ENCODE measurements around the gene LRFN2. TPM values are rescaled to one million over a fixed set of nuclear protein-coding genes. Genes with fewer than 3 reads are reported as not detected.

The LRFN2 gene
- total RNA-seq, 1 experiment from 2014 or later = 26.6 TPM

DNA sequence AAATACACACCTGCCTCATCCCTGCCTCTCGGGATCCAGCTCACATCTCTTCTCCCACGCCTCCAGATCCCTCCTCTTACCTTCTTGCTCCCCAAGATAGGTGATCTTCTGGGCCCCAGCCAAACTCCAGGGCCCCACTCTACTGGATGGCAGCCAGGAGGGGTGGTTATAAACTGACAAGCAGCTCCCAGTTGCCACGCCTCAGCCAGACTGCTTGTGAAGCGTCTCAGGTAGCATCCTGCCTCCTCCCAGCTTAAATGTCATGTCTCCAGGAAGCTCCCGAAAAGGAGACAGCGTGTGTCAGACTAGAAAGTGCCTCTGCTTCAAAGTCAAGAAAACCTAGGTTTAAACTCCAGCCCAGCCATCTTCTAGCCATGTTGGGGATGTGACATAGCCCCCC, 114.1 kb downstream of the LRFN2 start:
- DNase-seq (ENCODE audit: low spot score) = no peak

DNA sequence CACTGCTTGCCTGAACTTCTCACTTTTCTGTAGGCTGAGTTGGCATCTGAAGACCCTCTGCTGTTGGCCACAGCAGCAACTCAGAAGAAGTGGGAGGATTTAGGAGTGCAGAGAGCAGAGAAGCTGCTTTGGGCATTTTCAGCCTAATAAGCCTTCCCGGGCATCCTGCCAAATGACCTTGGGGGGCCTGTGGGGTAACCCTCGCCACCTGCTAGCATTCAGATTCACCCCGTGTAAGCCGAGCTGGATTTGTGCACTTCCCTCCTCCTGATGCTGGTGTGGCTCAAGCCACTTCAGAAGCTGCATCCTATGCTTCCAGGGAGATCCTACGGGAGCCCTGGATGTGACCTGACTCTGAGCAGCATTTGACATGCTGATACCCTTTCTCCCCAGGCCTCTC, 114.8 kb downstream of the LRFN2 start:
- no TSS peak for BruUV-seq (replicated peaks)
- peak; percentile 69 for DNase-seq (ENCODE audit: low spot score)
- peaks cover 23% of the 10 kb centered on the region for H3K4me1 ChIP-seq (ENCODE audit: insufficient read depth, low read length, poor library complexity, severe bottlenecking)
- no peak for TF ChIP-seq EZH2 (IDR thresholded peaks at IDR 0.05; ENCODE audit: borderline replicate concordance, low read depth, low read length, poor library complexity, severe bottlenecking)
- TF ChIP-seq, protein P1, sequence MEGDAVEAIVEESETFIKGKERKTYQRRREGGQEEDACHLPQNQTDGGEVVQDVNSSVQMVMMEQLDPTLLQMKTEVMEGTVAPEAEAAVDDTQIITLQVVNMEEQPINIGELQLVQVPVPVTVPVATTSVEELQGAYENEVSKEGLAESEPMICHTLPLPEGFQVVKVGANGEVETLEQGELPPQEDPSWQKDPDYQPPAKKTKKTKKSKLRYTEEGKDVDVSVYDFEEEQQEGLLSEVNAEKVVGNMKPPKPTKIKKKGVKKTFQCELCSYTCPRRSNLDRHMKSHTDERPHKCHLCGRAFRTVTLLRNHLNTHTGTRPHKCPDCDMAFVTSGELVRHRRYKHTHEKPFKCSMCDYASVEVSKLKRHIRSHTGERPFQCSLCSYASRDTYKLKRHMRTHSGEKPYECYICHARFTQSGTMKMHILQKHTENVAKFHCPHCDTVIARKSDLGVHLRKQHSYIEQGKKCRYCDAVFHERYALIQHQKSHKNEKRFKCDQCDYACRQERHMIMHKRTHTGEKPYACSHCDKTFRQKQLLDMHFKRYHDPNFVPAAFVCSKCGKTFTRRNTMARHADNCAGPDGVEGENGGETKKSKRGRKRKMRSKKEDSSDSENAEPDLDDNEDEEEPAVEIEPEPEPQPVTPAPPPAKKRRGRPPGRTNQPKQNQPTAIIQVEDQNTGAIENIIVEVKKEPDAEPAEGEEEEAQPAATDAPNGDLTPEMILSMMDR (conservative IDR thresholded peaks at IDR 0.05; ENCODE audit: low read depth, low read length) = no peak
- no peaks in the 10 kb centered on the region for H3K36me3 ChIP-seq (ENCODE audit: insufficient read depth, low read length, poor library complexity, severe bottlenecking)
- CTCF ChIA-PET = no interaction called here
- no peaks in the 10 kb centered on the region for H3K27me3 ChIP-seq (replicated peaks; ENCODE audit: insufficient read depth, low read depth, low read length, poor library complexity)
- no peaks in the 10 kb centered on the region for H3K9me3 ChIP-seq (ENCODE audit: low read depth, low read length, poor library complexity, severe bottlenecking)
- H3K4me3 ChIP-seq (ENCODE audit: low read depth, low read length, poor library complexity, severe bottlenecking) = no peak overlapping the region
- POLR2A ChIA-PET (ENCODE audit: low non-redundant PET) = no interaction called here
- no peak overlapping the region for H3K27ac ChIP-seq (ENCODE audit: low read depth, low read length, poor library complexity, severe bottlenecking)
- intact Hi-C loops (cut with micrococcal nuclease; ENCODE audit: unreplicated experiment) = no loop called here

More for the DNA sequence above, 114.1 kb downstream of the LRFN2 start:
- no peaks in the 10 kb centered on the region for H3K27me3 ChIP-seq (replicated peaks; ENCODE audit: insufficient read depth, low read depth, low read length, poor library complexity)
- TF ChIP-seq, protein P1 (conservative IDR thresholded peaks at IDR 0.05; ENCODE audit: low read depth, low read length) = no peak
- TF ChIP-seq EZH2 (IDR thresholded peaks at IDR 0.05; ENCODE audit: borderline replicate concordance, low read depth, low read length, poor library complexity, severe bottlenecking) = no peak
- H3K9me3 ChIP-seq (ENCODE audit: low read depth, low read length, poor library complexity, severe bottlenecking) = no peaks in the 10 kb centered on the region
- intact Hi-C loops (cut with micrococcal nuclease; ENCODE audit: unreplicated experiment) = no loop called here
- H3K4me3 ChIP-seq (ENCODE audit: low read depth, low read length, poor library complexity, severe bottlenecking) = no peak overlapping the region
- ChIA-PET CTCF (no interaction called here), POLR2A (ENCODE audit: low non-redundant PET) (no interaction called here)
- peaks cover 29% of the 10 kb centered on the region for H3K4me1 ChIP-seq (ENCODE audit: insufficient read depth, low read length, poor library complexity, severe bottlenecking)
- H3K36me3 ChIP-seq (ENCODE audit: insufficient read depth, low read length, poor library complexity, severe bottlenecking) = no peaks in the 10 kb centered on the region
- no TSS peak for BruUV-seq (replicated peaks)
- no peak overlapping the region for H3K27ac ChIP-seq (ENCODE audit: low read depth, low read length, poor library complexity, severe bottlenecking)

- TF ChIP-seq, protein P1 (conservative IDR thresholded peaks at IDR 0.05; ENCODE audit: low read depth, low read length) = no peak
- TF ChIP-seq EZH2 (IDR thresholded peaks at IDR 0.05; ENCODE audit: borderline replicate concordance, low read depth, low read length, poor library complexity, severe bottlenecking) = no peak
- BruUV-seq (replicated peaks) = no TSS peak
- H3K27me3 ChIP-seq (replicated peaks; ENCODE audit: insufficient read depth, low read depth, low read length, poor library complexity) = no peaks in the 10 kb centered on the region
- H3K36me3 ChIP-seq (ENCODE audit: insufficient read depth, low read length, poor library complexity, severe bottlenecking) = no peaks in the 10 kb centered on the region
- intact Hi-C loops (cut with micrococcal nuclease; ENCODE audit: unreplicated experiment) = no loop called here
- no peak for DNase-seq (ENCODE audit: low spot score)
- ChIA-PET CTCF (no interaction called here), POLR2A (ENCODE audit: low non-redundant PET) (no interaction called here)
- no peak overlapping the region for H3K4me3 ChIP-seq (ENCODE audit: low read depth, low read length, poor library complexity, severe bottlenecking)
- H3K4me1 ChIP-seq (ENCODE audit: insufficient read depth, low read length, poor library complexity, severe bottlenecking) = peaks cover 12% of the 10 kb centered on the region
- H3K27ac ChIP-seq (ENCODE audit: low read depth, low read length, poor library complexity, severe bottlenecking) = no peak overlapping the region
- H3K9me3 ChIP-seq (ENCODE audit: low read depth, low read length, poor library complexity, severe bottlenecking) = no peaks in the 10 kb centered on the region
Measured at GRCh38 chr6:40471243-40471642, 115.9 kb downstream of the LRFN2 start.
